GM18951 (cell line): ENCODE data around the gene ETV6.

Experiments
- POLR2A ChIP-seq: IDR thresholded peaks from 4 replicates; pipeline ENCODE4 v1.6.1; 2011; ENCODE audit warnings: mild to moderate bottlenecking; ENCODE audit not compliant: insufficient read length, insufficient read depth; ENCODE audit errors: extremely low read depth
- in situ Hi-C: fragments of 300-500 bp; cut with MboI; formaldehyde crosslinking; loops from one replicate; pipeline ENCODE4 v1.12.0; 2022; ENCODE audit warnings: low sequenced_read_pairs, mixed read lengths, inconsistent platforms; ENCODE audit not compliant: unreplicated experiment

The ETV6 gene

DNA sequence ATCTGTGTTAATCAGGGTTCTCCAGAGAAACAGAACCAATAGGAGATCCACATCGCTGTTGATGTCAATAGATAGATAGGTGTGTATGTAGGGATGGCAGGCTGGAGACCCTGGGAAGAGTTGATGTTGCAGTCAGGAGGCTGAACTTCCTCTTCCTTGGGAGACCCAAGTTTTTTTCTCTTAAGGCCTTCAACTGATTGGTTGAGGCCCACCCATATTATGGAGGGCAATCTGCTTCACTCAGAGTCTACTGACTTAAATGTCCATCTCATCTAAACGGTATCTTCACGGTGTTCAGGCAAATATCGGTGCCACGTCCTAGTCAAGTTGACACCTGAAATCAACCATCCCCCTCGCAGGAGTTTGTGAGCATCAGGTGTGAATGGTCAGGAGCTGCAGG is 63.0 kb downstream of the ETV6 start:
- TF ChIP-seq POLR2A = no peak
- in situ Hi-C loops = no loop called here

GRCh38 chr12:11713202-11713601 is 63.7 kb downstream of the ETV6 start:
- in situ Hi-C loops = no loop called here
- no peak for TF ChIP-seq POLR2A

DNA sequence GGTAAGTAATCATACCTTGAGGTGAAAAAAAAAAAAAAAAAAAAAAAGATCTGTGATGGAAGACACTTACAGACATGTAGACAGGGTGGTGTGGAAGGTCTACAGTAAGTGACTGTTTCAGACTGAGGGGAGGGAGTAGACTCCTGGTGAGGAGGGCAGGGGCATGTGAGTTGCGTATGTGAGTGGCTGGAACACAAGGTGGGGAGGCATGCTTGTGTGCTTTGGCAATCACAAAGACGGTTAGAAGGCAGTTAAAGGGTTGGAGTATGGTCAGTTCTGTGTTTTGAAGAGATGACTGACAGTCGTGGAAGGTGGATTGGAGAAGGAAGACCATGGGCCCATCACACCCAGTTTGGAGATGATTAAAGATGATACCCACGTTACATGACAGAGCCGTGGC is 65.2 kb downstream of the ETV6 start:
- TF ChIP-seq POLR2A = no peak
- in situ Hi-C loops = no loop called here

- in situ Hi-C loops = no loop called here
- TF ChIP-seq POLR2A = no peak
Observed at GRCh38 chr12:11715621-11716020, 66.1 kb downstream of the ETV6 start.

DNA sequence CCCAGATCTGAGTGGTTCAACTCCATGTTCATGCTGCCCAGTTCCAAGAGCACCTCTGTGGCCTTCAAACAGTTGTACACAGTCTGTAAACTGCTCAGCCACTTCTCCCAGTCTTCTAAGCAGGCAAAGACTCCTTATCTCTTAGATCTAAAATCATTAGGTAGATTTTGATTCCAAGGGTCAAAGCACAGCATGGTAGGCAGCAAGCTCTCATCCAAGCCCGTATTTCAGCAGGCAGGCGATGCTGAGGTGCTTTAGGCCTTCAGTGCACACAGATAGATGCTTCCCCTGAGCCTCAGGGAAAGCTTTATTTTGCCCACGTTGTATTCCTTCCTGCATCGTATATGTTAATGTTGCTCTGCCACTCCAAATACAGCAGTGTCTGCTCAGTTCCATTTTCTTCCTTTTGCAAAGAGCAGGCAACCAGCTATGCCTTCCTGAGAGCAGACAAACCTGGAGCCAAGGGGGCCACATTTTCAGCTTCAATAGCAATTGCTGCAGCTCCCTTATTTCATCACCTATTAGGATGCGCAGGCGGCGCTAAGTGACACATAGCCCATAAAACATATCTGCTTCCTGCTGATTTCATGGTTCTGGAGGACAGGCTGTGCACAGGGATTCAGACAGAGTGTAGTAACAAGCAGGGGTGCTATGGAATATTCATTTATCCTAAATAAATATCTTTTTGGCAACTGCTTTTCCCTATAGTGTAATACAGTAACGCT is 67.5 kb downstream of the ETV6 start:
- in situ Hi-C loops = no loop called here
- no peak for TF ChIP-seq POLR2A

DNA sequence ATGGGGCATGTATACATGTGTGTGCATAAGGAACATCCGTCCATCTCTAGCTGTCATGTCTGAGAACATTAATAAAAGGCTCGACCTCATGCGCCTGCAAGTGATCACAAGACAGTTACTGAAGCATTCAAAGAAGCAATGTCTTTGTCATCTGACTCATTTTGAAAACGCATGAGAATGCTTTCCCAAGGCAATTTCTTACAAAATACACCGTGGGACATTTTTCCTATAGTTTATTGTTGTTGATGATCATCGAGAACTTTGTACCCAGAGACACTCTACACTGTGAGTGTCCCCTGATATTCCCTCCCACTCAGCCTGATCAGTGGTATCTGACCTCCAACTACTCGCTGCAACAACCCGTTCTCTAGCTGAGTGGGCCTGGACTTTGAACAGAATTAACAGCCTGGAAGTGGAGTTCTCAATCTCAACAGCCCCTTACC is 68.1 kb downstream of the ETV6 start:
- no peak for TF ChIP-seq POLR2A
- in situ Hi-C loops = no loop called here

GRCh38 chr12:11718105-11718504 is 68.6 kb downstream of the ETV6 start:
- no peak for TF ChIP-seq POLR2A
- in situ Hi-C loops = no loop called here

- no peak for TF ChIP-seq POLR2A
- in situ Hi-C loops = no loop called here
Observed at GRCh38 chr12:11718768-11719253, 69.3 kb downstream of the ETV6 start.

DNA sequence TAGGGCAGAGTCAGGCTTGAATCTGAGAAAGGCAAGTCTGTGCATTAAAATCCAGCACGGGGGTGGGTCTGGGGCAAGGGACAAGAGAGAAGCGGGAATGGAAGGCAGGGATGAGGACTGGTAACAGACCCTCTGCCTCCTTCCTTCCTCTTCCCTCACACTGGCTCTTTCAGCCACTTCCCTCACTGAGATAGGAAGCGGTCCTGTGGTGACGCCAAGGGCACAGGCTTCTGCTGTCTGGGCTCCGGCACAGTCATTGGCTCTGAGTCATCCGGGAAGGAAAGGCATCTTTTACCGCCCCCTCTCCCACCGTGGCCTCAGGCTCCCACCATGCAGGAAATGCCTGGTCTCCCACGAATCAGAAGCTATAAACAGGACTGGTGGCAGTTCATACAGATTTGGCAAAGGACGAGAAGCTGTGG is 70.2 kb downstream of the ETV6 start:
- TF ChIP-seq POLR2A = no peak
- in situ Hi-C loops = no loop called here

GRCh38 chr12:11722071-11722470 is 72.6 kb downstream of the ETV6 start:
- no peak for TF ChIP-seq POLR2A
- in situ Hi-C loops = no loop called here

DNA sequence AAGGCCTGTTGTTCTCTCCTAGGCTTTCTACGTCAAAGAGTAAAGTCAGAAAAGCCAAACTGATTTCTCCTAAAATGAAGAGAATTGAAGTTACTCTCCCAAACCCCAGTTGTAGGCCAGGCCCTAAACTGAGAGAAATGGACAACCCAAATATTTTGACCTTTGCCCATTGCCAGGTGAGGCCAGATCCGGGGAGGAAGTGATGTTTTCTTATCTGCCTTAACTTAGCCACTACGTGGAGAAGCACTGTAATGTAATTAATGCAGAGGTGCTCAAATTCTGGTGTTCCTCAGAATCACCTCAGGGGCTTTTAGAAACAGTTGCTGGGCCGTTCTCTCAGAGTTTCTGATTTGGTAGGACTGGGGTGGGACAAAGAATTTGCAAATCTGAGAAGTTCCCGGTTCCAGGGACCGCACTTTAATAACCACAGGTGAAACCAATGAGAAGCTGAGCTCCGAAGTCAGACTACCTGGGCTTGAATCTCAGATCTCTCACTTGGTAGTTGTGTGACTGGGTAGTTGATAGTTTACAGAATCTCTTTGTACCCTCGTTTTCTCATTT is 73.2 kb downstream of the ETV6 start:
- TF ChIP-seq POLR2A = no peak
- in situ Hi-C loops = no loop called here

GRCh38 chr12:11723993-11724392 is 74.5 kb downstream of the ETV6 start:
- no peak for TF ChIP-seq POLR2A
- in situ Hi-C loops = no loop called here

DNA sequence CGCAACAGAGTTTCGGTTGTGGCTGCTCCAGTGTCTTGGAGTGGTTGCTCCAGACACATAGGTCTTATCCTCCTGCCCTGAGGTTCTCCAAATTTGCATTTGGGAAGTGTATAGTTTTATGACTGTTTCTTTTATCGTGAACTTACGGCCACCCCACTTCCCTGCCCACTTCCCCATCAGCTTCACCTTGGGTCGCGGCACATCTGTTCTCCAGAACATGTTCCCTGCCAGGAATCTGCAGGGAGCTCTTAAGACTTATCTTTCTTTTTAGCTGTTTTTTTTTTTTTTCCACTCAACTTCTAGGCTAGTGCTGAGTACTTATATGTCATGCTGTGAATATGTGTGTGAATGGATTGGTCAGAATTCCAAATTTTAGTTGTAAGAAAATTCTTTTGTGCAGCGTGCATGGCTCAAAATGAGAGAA is 75.4 kb downstream of the ETV6 start:
- in situ Hi-C loops = no loop called here
- TF ChIP-seq POLR2A = no peak

GRCh38 chr12:11725686-11726085 is 76.2 kb downstream of the ETV6 start:
- no peak for TF ChIP-seq POLR2A
- in situ Hi-C loops = no loop called here
